Panc1 (cell line): Measurements from ENCODE around the gene ATG10.

Experiments used
- SIN3A ChIP-seq: IDR thresholded peaks from 2 replicates; pipeline ENCODE4 v1.6.1; 2012; ENCODE audit warnings: low read depth, mild to moderate bottlenecking, low read length, moderate library complexity, borderline replicate concordance; ENCODE audit not compliant: insufficient read depth
- TF ChIP-seq, protein P1 (sequence below): fragments of 450-650 bp; IDR thresholded peaks from 2 replicates; pipeline ENCODE4 v1.5.1; 2017; ENCODE audit warnings: mild to moderate bottlenecking

DNA sequence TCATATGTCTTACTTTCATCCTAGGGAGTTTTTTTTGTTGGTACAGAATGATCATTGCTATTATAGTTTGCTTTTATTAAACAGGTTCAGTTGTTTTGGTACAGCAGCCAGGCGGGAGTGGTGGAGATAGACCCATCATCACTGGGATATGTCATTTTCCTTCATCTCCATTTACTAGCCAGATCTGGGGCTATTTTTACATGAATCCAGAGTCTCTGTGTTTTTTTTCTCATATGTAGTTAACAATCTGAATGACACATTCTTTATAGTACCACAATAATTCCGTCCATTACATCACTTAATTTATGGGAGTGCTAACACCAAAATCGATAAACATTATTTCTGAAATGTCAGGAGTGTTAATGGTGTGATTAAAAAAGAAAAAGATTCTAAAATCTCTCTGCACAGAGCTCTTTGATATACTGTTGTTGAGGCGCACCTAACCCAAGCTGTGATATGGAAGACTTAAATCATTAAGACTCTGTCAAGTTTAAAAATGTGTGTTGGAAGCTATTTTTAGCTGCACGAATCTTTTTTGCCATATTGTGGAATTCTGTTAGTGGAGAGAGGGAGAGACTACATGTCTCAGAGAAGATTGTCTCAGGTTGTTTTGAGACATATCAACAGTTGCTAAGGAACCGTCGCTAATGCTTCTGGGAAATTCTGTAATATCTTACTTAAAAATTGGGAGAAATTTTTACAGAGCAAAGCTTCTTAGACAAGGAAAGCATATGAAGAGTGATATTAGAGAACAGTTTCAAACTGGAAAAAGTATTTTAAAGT, 246.7 kb downstream of the ATG10 start:
- TF ChIP-seq, protein P1, sequence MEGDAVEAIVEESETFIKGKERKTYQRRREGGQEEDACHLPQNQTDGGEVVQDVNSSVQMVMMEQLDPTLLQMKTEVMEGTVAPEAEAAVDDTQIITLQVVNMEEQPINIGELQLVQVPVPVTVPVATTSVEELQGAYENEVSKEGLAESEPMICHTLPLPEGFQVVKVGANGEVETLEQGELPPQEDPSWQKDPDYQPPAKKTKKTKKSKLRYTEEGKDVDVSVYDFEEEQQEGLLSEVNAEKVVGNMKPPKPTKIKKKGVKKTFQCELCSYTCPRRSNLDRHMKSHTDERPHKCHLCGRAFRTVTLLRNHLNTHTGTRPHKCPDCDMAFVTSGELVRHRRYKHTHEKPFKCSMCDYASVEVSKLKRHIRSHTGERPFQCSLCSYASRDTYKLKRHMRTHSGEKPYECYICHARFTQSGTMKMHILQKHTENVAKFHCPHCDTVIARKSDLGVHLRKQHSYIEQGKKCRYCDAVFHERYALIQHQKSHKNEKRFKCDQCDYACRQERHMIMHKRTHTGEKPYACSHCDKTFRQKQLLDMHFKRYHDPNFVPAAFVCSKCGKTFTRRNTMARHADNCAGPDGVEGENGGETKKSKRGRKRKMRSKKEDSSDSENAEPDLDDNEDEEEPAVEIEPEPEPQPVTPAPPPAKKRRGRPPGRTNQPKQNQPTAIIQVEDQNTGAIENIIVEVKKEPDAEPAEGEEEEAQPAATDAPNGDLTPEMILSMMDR = no peak
- TF ChIP-seq SIN3A = no peak
